ENCODE measurements around the gene GDPD3. TPM values are rescaled to one million over a fixed set of nuclear protein-coding genes. Genes with fewer than 3 reads are reported as not detected.
A peak's percentile ranks its signal among the peaks of the same experiment; 100 is the strongest.

The GDPD3 gene
- total and polyA plus RNA-seq, 9 of the 15 experiments (the other 6 are each of a cell fraction or from before 2014, with no cell fraction given) = 0.47 to 3.9 (median 1.1) TPM

GRCh38 chr16:30065943-30066760 lies 47.2 kb downstream of the GDPD3 start (continued):
- TF ChIP-seq CLOCK (CRISPR knock-in tag; IDR thresholded peaks at IDR 0.05; ENCODE audit: borderline replicate concordance) = no peak
- TF ChIP-seq CBFA2T2 (conservative IDR thresholded peaks at IDR 0.05) = no peak
- 0 out of 2 replicates have a peak, but pooled peaks have one; percentile 45 for TF ChIP-seq TAF7 (tag; IDR thresholded peaks at IDR 0.05)
- TF ChIP-seq MIER1 (IDR thresholded peaks at IDR 0.05; ENCODE audit: low read depth) = 0 out of 2 replicates have a peak, but pooled peaks have one; percentile 25
- 0 out of 2 replicates have a peak, but pooled peaks have one; percentile 21 for TF ChIP-seq ZBTB34 (CRISPR knock-in tag; IDR thresholded peaks at IDR 0.05)
- peak; percentile 80; the same call in 1 of the 2 replicates for TF ChIP-seq SPI1 (IDR thresholded peaks at IDR 0.05; ENCODE audit: borderline replicate concordance, low read depth, low read length)
- 0 out of 2 replicates have a peak, but pooled peaks have one; percentile 59 for TF ChIP-seq SMARCC2 (IDR thresholded peaks at IDR 0.05; ENCODE audit: low read depth)
- TF ChIP-seq STAT6 (CRISPR knock-in tag; IDR thresholded peaks at IDR 0.05) = 0 out of 2 replicates have a peak, but pooled peaks have one; percentile 12
- peak in 1 of 2 experiments; percentile 79; a peak in 1 of 4 replicates for TF ChIP-seq MLLT1 (IDR thresholded peaks at IDR 0.05)
- peak in 1 of 2 experiments; percentile 24; a peak in 2 of 4 replicates for TF ChIP-seq NONO (IDR thresholded peaks at IDR 0.05; ENCODE audit: low read depth in 2 of 2, low read length in 1 of 2)
- no peak for TF ChIP-seq ZNF395 (CRISPR knock-in tag; IDR thresholded peaks at IDR 0.05)
- no peak for TF ChIP-seq RFX7 (CRISPR knock-in tag; IDR thresholded peaks at IDR 0.05)

Data from K562 (cell line).